Nephron progenitor cell (in vitro differentiated cells): ENCODE results near the gene ZNF346.
A peak's percentile ranks its signal among the peaks of the same experiment; 100 is the strongest.

Experiments
- DNase-seq: peaks from one replicate; pipeline ENCODE4 v3.0.0; 2021
- H3K27ac Mint-ChIP-seq: 2 replicates; pipeline ENCODE4 v1.8.0; 2021; ENCODE audit warnings: mild to moderate bottlenecking, moderate library complexity, mixed read lengths
- H3K27me3 Mint-ChIP-seq: 2 replicates; pipeline ENCODE4 v1.8.0; 2021; ENCODE audit warnings: mild to moderate bottlenecking, low read depth, mixed read lengths; ENCODE audit not compliant: poor library complexity
- H3K36me3 Mint-ChIP-seq: 2 replicates; pipeline ENCODE4 v1.8.0; 2021; ENCODE audit warnings: low read depth, mixed read lengths
- H3K4me1 Mint-ChIP-seq: 2 replicates; pipeline ENCODE4 v1.8.0; 2021; ENCODE audit warnings: mixed read lengths
- H3K4me3 Mint-ChIP-seq: 2 replicates; pipeline ENCODE4 v1.8.0; 2021; ENCODE audit warnings: mild to moderate bottlenecking, moderate library complexity, mixed read lengths
- H3K9me3 Mint-ChIP-seq: 2 replicates; pipeline ENCODE4 v1.8.0; 2021; ENCODE audit warnings: mild to moderate bottlenecking, moderate library complexity, mixed read lengths
- CTCF ChIP-seq: fragments of 200-600 bp; sonication (generic); IDR thresholded peaks from 2 replicates; pipeline ENCODE4 v1.5.0; 2021; ENCODE audit warnings: antibody characterized with exemption

The ZNF346 gene

DNA sequence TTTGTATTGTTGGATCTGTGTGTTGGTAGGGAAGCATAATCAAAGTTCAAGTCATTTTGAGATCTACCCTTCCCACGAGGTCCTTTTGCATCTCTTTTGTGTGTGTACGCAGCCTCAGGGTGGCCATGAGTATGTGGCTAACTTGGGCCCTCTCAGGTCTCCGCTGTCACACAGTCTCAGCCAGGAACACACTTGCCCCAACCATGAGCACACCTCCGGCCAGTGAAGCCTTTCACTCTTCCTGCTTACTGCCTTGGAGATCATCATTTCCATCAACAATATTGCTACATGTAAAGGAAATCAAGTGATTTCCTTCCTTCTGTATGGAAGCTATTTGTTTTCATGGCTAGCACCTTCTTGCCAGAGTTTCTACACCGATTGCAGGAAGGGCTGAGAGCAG, 13.9 kb downstream of the ZNF346 start:
- H3K36me3 Mint-ChIP-seq, result peaks cover 43% of the 10 kb centered on the region
- no peak for DNase-seq

GRCh38 chr5:177036921-177037320, 14.4 kb downstream of the ZNF346 start:
- Mint-ChIP-seq H3K27ac (no peak overlapping the region), H3K4me3 (no peak overlapping the region), H3K27me3 (peaks cover 3% of the 10 kb centered on the region), H3K4me1 (peaks cover 11% of the 10 kb centered on the region), H3K36me3 (peaks cover 43% of the 10 kb centered on the region), H3K9me3 (peaks cover 2% of the 10 kb centered on the region)
- no peak for TF ChIP-seq CTCF
- no peak for DNase-seq

More for the DNA sequence above, 13.9 kb downstream of the ZNF346 start:
- H3K4me1 Mint-ChIP-seq, result peaks cover 11% of the 10 kb centered on the region
- no peak for TF ChIP-seq CTCF
- peaks cover 7% of the 10 kb centered on the region for H3K9me3 Mint-ChIP-seq
- no peak overlapping the region for H3K4me3 Mint-ChIP-seq
- H3K27ac Mint-ChIP-seq, result peak overlapping the region; percentile 86
- H3K27me3 Mint-ChIP-seq, result peaks cover 3% of the 10 kb centered on the region

- Mint-ChIP-seq H3K36me3 (peaks cover 38% of the 10 kb centered on the region), H3K4me3 (no peak overlapping the region), H3K27ac (no peak overlapping the region), H3K27me3 (peaks cover 3% of the 10 kb centered on the region), H3K4me1 (peaks cover 8% of the 10 kb centered on the region), H3K9me3 (no peaks in the 10 kb centered on the region)
- TF ChIP-seq CTCF, result no peak
- DNase-seq, result no peak
Observed at GRCh38 chr5:177040814-177041420, 18.4 kb downstream of the ZNF346 start.

DNA sequence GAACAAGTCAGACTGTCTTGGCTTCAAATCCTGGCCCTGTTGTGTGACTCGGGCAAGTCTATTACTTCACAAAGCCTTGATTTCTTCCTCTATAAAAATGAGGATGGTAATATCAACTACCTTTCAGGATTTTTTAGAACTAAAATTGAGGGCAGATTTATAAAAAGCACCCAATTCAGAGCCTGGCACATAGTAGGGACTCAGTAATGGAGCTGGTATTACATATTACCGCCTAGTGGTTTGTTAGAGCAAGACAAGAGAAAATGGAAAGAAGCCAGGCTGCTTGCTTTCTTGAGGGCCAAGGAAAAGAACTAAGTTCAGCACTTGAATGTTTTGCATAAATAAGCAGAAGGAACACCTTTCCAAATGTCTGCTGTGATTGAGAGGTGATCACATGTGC, 19.4 kb downstream of the ZNF346 start:
- Mint-ChIP-seq H3K9me3 (no peaks in the 10 kb centered on the region), H3K36me3 (peaks cover 37% of the 10 kb centered on the region), H3K27me3 (peaks cover 3% of the 10 kb centered on the region), H3K4me1 (no peaks in the 10 kb centered on the region), H3K4me3 (no peak overlapping the region), H3K27ac (no peak overlapping the region)
- no peak for TF ChIP-seq CTCF
- no peak for DNase-seq

DNA sequence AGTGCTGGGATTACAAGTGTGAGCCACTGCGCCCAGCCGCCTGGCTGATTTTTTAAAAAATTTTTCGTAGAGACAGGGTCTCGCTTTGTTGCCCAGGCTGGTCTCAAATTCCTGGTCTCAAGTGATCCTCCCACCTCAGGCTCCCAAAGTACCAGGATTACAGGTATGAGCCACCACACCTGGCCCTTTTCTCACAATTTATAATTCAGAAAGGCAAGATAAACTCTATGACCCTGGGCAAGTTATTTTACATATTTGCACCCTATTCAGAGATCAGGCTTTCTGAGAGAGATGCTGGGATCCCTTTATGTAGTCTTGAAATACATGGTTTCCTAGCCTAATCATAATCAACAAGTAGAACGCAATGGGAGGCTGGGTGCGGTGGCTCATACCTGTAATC, 20.6 kb downstream of the ZNF346 start:
- Mint-ChIP-seq H3K27ac (no peak overlapping the region), H3K4me1 (no peaks in the 10 kb centered on the region), H3K36me3 (peaks cover 46% of the 10 kb centered on the region), H3K27me3 (peaks cover 3% of the 10 kb centered on the region), H3K9me3 (no peaks in the 10 kb centered on the region), H3K4me3 (no peak overlapping the region)
- no peak for DNase-seq
- no peak for TF ChIP-seq CTCF

GRCh38 chr5:177043958-177044357, 21.5 kb downstream of the ZNF346 start:
- DNase-seq, result no peak
- H3K27ac Mint-ChIP-seq, result no peak overlapping the region
- no peaks in the 10 kb centered on the region for H3K4me1 Mint-ChIP-seq

More at GRCh38 chr5:177043958-177044357, 21.5 kb downstream of the ZNF346 start:
- H3K36me3 Mint-ChIP-seq, result peaks cover 51% of the 10 kb centered on the region
- TF ChIP-seq CTCF, result no peak
- H3K4me3 Mint-ChIP-seq, result no peak overlapping the region
- no peaks in the 10 kb centered on the region for H3K9me3 Mint-ChIP-seq
- H3K27me3 Mint-ChIP-seq, result peaks cover 3% of the 10 kb centered on the region
